Prostate gland (tissue), 2 donors: ENCODE results near the gene STK16. TPM values are rescaled to one million over a fixed set of nuclear protein-coding genes. Genes with fewer than 3 reads are reported as not detected.

Experiments used
- DNase-seq: peaks from one replicate; pipeline ENCODE4 v3.0.0-alpha.2; 2019; ENCODE audit warnings: low spot score
- H3K27ac ChIP-seq, 2 donors: fragments of 200-600 bp; sonication (generic); 2 replicates each; pipeline ENCODE4 v1.5.1; 2017 to 2019
- H3K27me3 ChIP-seq: fragments of 200-600 bp; sonication (generic); replicated peaks from 2 replicates; pipeline ENCODE4 v1.5.1; 2019; ENCODE audit not compliant: insufficient read depth
- H3K36me3 ChIP-seq, 2 donors: fragments of 200-600 bp; sonication (generic); 1 replicate in 1 of 2; 2 replicates in 1 of 2; pipeline versions ENCODE4 v1.5.1 to v1.8.1; 2017 to 2019
- H3K4me1 ChIP-seq: fragments of 200-600 bp; sonication (generic); replicated peaks from 2 replicates; pipeline ENCODE4 v1.5.1; 2019
- H3K4me3 ChIP-seq, 2 donors: fragments of 200-600 bp; sonication (generic); 2 replicates each; pipeline ENCODE4 v1.5.1; 2017 to 2019
- H3K9me3 ChIP-seq: fragments of 200-600 bp; sonication (generic); 2 replicates; pipeline ENCODE4 v1.5.1; 2017
- CTCF ChIP-seq, 4 experiments: fragments of 200-600 bp in 2 of 4; fragments of 450-650 bp in 2 of 4; sonication (generic) in 2 of 4; IDR thresholded peaks; 1 replicate in 3 of 4; 2 replicates in 1 of 4; pipeline ENCODE4 v1.5.1; 2016 to 2019; ENCODE audit warnings: antibody characterized with exemption in 4 of 4, mild to moderate bottlenecking in 2 of 4, moderate library complexity in 2 of 4
- POLR2A ChIP-seq: fragments of 450-650 bp; IDR thresholded peaks from one replicate; pipeline ENCODE4 v1.6.1; 2016; ENCODE audit warnings: antibody characterized with exemption, mild to moderate bottlenecking
- POLR2AphosphoS5 ChIP-seq: sonication (generic); formaldehyde crosslinking; IDR thresholded peaks from one replicate; pipeline ENCODE4 v1.6.1; 2017; ENCODE audit warnings: antibody characterized with exemption
- WGBS: methylation state at CpG from one replicate; pipeline ENCODE4 v1.1.5; 2018; 5-methylcytosine and 5-hydroxymethylcytosine counted together
- intact Hi-C: fragments of 100-400 bp; cut with DNase I; formaldehyde crosslinking; loops from one replicate; pipeline ENCODE4 v1.14.2; 2022
- total RNA-seq, 2 donors: library from RNA; depleted of rRNA; stranded (reverse); fragments of >200 nt; gene quantifications; one replicate each; pipeline ENCODE4 v1.1.0, GENCODE V29; 2016

The STK16 gene
- total RNA-seq, 2 donors from 2014 or later: 20.5 to 26.1 TPM

DNA sequence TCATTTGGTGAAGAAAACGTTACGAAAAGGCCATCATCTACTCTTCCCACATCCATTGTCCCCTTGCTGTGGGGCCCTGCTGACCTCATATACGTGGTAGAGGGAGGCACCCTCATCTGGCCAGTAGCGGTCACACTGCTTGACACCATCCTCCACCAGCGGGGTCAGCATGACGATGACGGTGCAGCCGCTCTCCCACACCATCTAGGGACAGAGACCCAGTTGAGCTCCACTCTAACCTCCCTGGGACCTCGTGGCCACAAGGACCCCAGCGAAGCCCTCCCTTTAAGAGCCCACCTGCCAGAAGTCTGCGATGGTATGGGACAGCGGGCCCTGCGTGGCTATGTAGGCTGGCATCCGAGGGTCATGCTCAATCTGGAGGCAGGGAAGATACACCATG is 50.9 kb downstream of the STK16 start:
- intact Hi-C loops: loop anchor here (10.0 kb wide), 2 partner anchors 81 to 239 kb away; partner anchors contain the start of gene ABCB6
- Histone ChIP-seq H3K27me3 (no peaks in the 10 kb centered on the region), H3K36me3 (no peaks in the 10 kb centered on the region), H3K4me3 (no peak overlapping the region), H3K9me3 (no peaks in the 10 kb centered on the region), H3K4me1 (no peaks in the 10 kb centered on the region), H3K27ac (no peak overlapping the region)
- WGBS: 90% methylated on average over 14 of the region's 14 CpGs
- TF ChIP-seq POLR2A: no peak
- no peak for TF ChIP-seq POLR2AphosphoS5
- no peak for TF ChIP-seq CTCF (IDR thresholded peaks at IDR 0.05)
- DNase-seq: no peak

DNA sequence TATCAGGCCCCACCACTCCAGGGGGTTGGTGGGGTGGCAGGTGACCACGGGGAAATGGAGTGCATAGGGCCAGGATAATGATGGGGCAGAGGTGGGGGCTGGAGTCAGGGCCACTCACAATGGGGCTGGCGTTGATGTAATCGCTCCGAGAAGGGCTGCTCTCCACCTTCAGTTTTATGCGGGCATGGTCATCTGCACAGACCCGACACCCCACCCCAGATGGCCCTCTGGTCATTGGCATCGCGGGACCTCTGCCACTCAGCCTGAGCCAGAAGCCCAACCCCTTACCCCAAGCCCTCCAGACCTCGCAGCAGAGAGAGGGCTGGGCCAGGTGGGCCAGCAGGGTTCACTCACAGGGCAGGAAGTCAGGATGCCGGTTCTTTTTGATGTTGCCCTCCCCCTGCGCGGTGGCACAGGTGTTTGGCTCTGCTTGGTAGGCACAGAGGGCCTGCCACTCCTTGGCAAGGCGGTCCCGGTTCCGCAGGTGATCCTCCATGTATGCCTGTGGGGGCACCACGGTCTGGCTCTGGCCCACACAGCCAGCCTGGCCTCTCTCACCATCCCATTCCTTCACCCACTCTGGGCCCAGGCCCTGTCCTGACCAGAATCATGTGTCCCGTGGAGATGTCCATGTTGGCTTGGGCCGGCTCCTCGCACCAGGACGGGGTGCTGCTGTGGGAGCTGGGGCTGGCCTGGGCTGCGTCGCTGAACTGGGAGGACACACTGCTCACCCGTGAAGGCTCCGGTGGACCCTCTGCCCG is 51.5 kb downstream of the STK16 start:
- WGBS: 86% methylated on average over 21 of the region's 25 CpGs
- Histone ChIP-seq H3K9me3 (no peaks in the 10 kb centered on the region), H3K4me1 (no peaks in the 10 kb centered on the region), H3K4me3 (no peak overlapping the region), H3K27ac (no peak overlapping the region), H3K27me3 (no peaks in the 10 kb centered on the region), H3K36me3 (no peaks in the 10 kb centered on the region)
- intact Hi-C loops: loop anchor here (10.0 kb wide), 2 partner anchors 82 to 238 kb away; partner anchors contain the start of gene ABCB6
- DNase-seq: no peak
- TF ChIP-seq POLR2AphosphoS5: no peak
- TF ChIP-seq POLR2A: no peak
- no peak for TF ChIP-seq CTCF (IDR thresholded peaks at IDR 0.05)

GRCh38 chr2:219297766-219298456 is 52.6 kb downstream of the STK16 start:
- no peak for TF ChIP-seq CTCF (IDR thresholded peaks at IDR 0.05)
- no peak for TF ChIP-seq POLR2AphosphoS5
- TF ChIP-seq POLR2A: no peak
- no peak for DNase-seq
- Histone ChIP-seq H3K36me3 (no peaks in the 10 kb centered on the region), H3K27ac (no peak overlapping the region), H3K4me3 (no peak overlapping the region), H3K4me1 (no peaks in the 10 kb centered on the region), H3K27me3 (peaks cover 2% of the 10 kb centered on the region), H3K9me3 (no peaks in the 10 kb centered on the region)
- intact Hi-C loops: loop anchor here (10.0 kb wide), 2 partner anchors 83 to 237 kb away; partner anchors contain the start of gene ABCB6
- 83% methylated on average over 14 of the region's 14 CpGs for WGBS

- intact Hi-C loops: loop anchor here (10.0 kb wide), 2 partner anchors 84 to 236 kb away; partner anchors contain the start of gene ABCB6
- Histone ChIP-seq H3K27ac (no peak overlapping the region), H3K9me3 (no peaks in the 10 kb centered on the region), H3K4me3 (no peak overlapping the region), H3K27me3 (peaks cover 2% of the 10 kb centered on the region), H3K36me3 (no peaks in the 10 kb centered on the region), H3K4me1 (no peaks in the 10 kb centered on the region)
- 21% methylated on average over 15 of the region's 15 CpGs for WGBS
- peak; percentile 85 for DNase-seq
- TF ChIP-seq POLR2A (no peak), CTCF (IDR thresholded peaks at IDR 0.05) (peak; percentile 98 to 99 (median 99)), POLR2AphosphoS5 (peak; percentile 80)
Observed at GRCh38 chr2:219298759-219299371, 53.6 kb downstream of the STK16 start.
